ENCODE results near the gene MKRN2. TPM values are rescaled to one million over a fixed set of nuclear protein-coding genes. Genes with fewer than 3 reads are reported as not detected.

MKRN2 gene
- total RNA-seq, 1 experiment from 2014 or later, result 27.9 TPM

- no peak for ATAC-seq
- ChIA-PET RAD21 (ENCODE audit: low non-redundant PET in 1 of 2, low total read pairs in 2 of 2, uncharacterized antibody in 2 of 2, unreplicated experiment in 2 of 2) (no interaction called here), POLR2A (no interaction called here)
Observed at GRCh38 chr3:12583280-12583679, 26.4 kb downstream of the MKRN2 start.

More at GRCh38 chr3:12583280-12583679, 26.4 kb downstream of the MKRN2 start:
- H3K79me2 ChIP-seq (ENCODE audit: insufficient read depth, low read length), result peaks cover 3% of the 10 kb centered on the region; the same call in 1 of the 2 replicates
- H2AFZ ChIP-seq (ENCODE audit: low read depth, low read length, poor library complexity, severe bottlenecking), result no peak overlapping the region
- H3K4me1 ChIP-seq (ENCODE audit: control insufficient read depth in 1 of 2, insufficient read depth in 2 of 2, low read length in 2 of 2), result no peaks in the 10 kb centered on the region
- no peak overlapping the region for H3K9ac ChIP-seq (ENCODE audit: low read length)
- intact Hi-C loops (cut with micrococcal nuclease), result no loop called here
- H4K20me1 ChIP-seq (ENCODE audit: insufficient read depth), result no peaks in the 10 kb centered on the region; the same call in 1 of the 2 replicates
- DNase-seq (ENCODE audit: low read depth, low spot score), result no peak
- H3K4me3 ChIP-seq (replicated peaks in 1 of 2; ENCODE audit: low read depth in 1 of 2, low read length in 2 of 2), result no peak overlapping the region
- peaks cover 46 to 71% of the 10 kb centered on the region in 2 experiments for H3K36me3 ChIP-seq (ENCODE audit: control insufficient read depth in 1 of 2, insufficient read depth in 2 of 2, low read length in 2 of 2)
- no peak overlapping the region for H3K4me2 ChIP-seq (ENCODE audit: low read length)
- no peaks in the 10 kb centered on the region for H3K9me2 ChIP-seq (ENCODE audit: insufficient read depth)
- H3K27me3 ChIP-seq (ENCODE audit: insufficient read depth, low read length), result no peaks in the 10 kb centered on the region
- no TSS peak for BruUV-seq (replicated peaks)
- CTCF ChIA-PET, result no interaction called here
- H3K27ac ChIP-seq (ENCODE audit: low read depth, low read length), result no peak overlapping the region
- no peaks in the 10 kb centered on the region for H3K9me3 ChIP-seq (ENCODE audit: control insufficient read depth in 1 of 2, insufficient read depth in 1 of 2, low read depth in 1 of 2, low read length in 2 of 2)
- TF ChIP-seq YY1 (IDR thresholded peaks at IDR 0.05; ENCODE audit: extremely low read depth, insufficient replicate concordance, low read depth, low read length) (no peak), TCF7L2 (IDR thresholded peaks at IDR 0.05; ENCODE audit: borderline replicate concordance, extremely low read depth, insufficient read depth, insufficient read length) (no peak), REST (IDR thresholded peaks at IDR 0.05; ENCODE audit: low read depth) (no peak), RAD21 (IDR thresholded peaks at IDR 0.05; ENCODE audit: low read depth) (no peak), EZH2phosphoT487 (IDR thresholded peaks at IDR 0.05; ENCODE audit: borderline replicate concordance) (no peak), FOSL1 (IDR thresholded peaks at IDR 0.05; ENCODE audit: low read depth) (no peak), ATF3 (IDR thresholded peaks at IDR 0.05) (no peak), ELF1 (IDR thresholded peaks at IDR 0.05; ENCODE audit: borderline replicate concordance, low read depth) (no peak), ZFX (IDR thresholded peaks at IDR 0.05) (no peak), CEBPB (IDR thresholded peaks at IDR 0.05; ENCODE audit: low read depth) (no peak), EGR1 (IDR thresholded peaks at IDR 0.05; ENCODE audit: low read depth) (no peak), MAX (IDR thresholded peaks at IDR 0.05) (no peak), SRF (IDR thresholded peaks at IDR 0.05; ENCODE audit: low read depth) (no peak), SIN3A (IDR thresholded peaks at IDR 0.05; ENCODE audit: low read depth) (no peak), ZBTB33 (IDR thresholded peaks at IDR 0.05; ENCODE audit: extremely low read depth, insufficient replicate concordance, low read length) (no peak), JUND (IDR thresholded peaks at IDR 0.05) (no peak), CTCF (IDR thresholded peaks at IDR 0.05 in 2 of 3, conservative IDR thresholded peaks at IDR 0.05 in 1 of 3; ENCODE audit: borderline replicate concordance in 1 of 3, insufficient read depth in 1 of 3, low read depth in 2 of 3, low read length in 2 of 3) (no peak), POLR2A (IDR thresholded peaks at IDR 0.05; ENCODE audit: borderline replicate concordance, extremely low read depth, insufficient read depth, insufficient read length) (no peak)

Data from HCT116 (cell line).